Thymus (tissue), 14 donors: ENCODE measurements around the gene LAMA3. TPM values are rescaled to one million over a fixed set of nuclear protein-coding genes. Genes with fewer than 3 reads are reported as not detected.

ENCODE experiments used
- DNase-seq, 9 donors: peaks; one replicate each; pipeline ENCODE4 v3.0.0-alpha.2; 2013; ENCODE audit warnings: low spot score in 9 of 9, low read depth in 6 of 9, missing footprints in 1 of 9
- H3K27ac ChIP-seq, 2 donors: one replicate each; pipeline ENCODE4 v1.5.1; 2013; ENCODE audit warnings: control low read depth in 1 of 2, low read depth in 1 of 2, low read length in 1 of 2, mild to moderate bottlenecking in 1 of 2, moderate library complexity in 1 of 2
- H3K27me3 ChIP-seq, 2 donors: one replicate each; pipeline ENCODE4 v1.5.1; 2013; ENCODE audit warnings: low read length in 1 of 2; ENCODE audit not compliant: control insufficient read depth in 2 of 2, insufficient read depth in 1 of 2
- H3K36me3 ChIP-seq, 2 donors: one replicate each; pipeline ENCODE4 v1.5.1; 2013; ENCODE audit warnings: low read length in 1 of 2, mild to moderate bottlenecking in 1 of 2, moderate library complexity in 1 of 2; ENCODE audit not compliant: control insufficient read depth in 2 of 2, insufficient read depth in 2 of 2
- H3K4me1 ChIP-seq, 2 donors: one replicate each; pipeline ENCODE4 v1.5.1; 2013; ENCODE audit warnings: low read length in 2 of 2; ENCODE audit not compliant: control insufficient read depth in 2 of 2, insufficient read depth in 2 of 2
- H3K4me3 ChIP-seq, 2 donors: one replicate each; pipeline ENCODE4 v1.5.1; 2013; ENCODE audit warnings: low read length in 2 of 2, control low read depth in 1 of 2, mild to moderate bottlenecking in 1 of 2
- H3K9me3 ChIP-seq, 2 donors: one replicate each; pipeline ENCODE4 v1.5.1; 2013; ENCODE audit warnings: low read length in 1 of 2, mild to moderate bottlenecking in 1 of 2; ENCODE audit not compliant: control insufficient read depth in 2 of 2, insufficient read depth in 1 of 2
- whole genome bisulfite sequencing: extraction: QIAGEN DNeasy Blood & Tissue Kit; methylation state at CpG from one replicate; pipeline ENCODE4 v1.1.7; 2013; 5-methylcytosine and 5-hydroxymethylcytosine counted together
- long read RNA-seq, 10 donors: transcript quantifications; one replicate each; lab custom pipeline, GENCODE V29; 2026
- polyA plus RNA-seq: library from polyadenylated mRNA; stranded (reverse); fragments of 200-250 nt; gene quantifications from one replicate; pipeline ENCODE4 v1.2.3, GENCODE V29; 2013
- total RNA-seq: library from RNA; stranded (reverse); fragments of 120-200 nt; gene quantifications from one replicate; pipeline ENCODE4 v1.2.4, GENCODE V29; 2013
- donor health status: healthy.

Gene LAMA3, protein sequence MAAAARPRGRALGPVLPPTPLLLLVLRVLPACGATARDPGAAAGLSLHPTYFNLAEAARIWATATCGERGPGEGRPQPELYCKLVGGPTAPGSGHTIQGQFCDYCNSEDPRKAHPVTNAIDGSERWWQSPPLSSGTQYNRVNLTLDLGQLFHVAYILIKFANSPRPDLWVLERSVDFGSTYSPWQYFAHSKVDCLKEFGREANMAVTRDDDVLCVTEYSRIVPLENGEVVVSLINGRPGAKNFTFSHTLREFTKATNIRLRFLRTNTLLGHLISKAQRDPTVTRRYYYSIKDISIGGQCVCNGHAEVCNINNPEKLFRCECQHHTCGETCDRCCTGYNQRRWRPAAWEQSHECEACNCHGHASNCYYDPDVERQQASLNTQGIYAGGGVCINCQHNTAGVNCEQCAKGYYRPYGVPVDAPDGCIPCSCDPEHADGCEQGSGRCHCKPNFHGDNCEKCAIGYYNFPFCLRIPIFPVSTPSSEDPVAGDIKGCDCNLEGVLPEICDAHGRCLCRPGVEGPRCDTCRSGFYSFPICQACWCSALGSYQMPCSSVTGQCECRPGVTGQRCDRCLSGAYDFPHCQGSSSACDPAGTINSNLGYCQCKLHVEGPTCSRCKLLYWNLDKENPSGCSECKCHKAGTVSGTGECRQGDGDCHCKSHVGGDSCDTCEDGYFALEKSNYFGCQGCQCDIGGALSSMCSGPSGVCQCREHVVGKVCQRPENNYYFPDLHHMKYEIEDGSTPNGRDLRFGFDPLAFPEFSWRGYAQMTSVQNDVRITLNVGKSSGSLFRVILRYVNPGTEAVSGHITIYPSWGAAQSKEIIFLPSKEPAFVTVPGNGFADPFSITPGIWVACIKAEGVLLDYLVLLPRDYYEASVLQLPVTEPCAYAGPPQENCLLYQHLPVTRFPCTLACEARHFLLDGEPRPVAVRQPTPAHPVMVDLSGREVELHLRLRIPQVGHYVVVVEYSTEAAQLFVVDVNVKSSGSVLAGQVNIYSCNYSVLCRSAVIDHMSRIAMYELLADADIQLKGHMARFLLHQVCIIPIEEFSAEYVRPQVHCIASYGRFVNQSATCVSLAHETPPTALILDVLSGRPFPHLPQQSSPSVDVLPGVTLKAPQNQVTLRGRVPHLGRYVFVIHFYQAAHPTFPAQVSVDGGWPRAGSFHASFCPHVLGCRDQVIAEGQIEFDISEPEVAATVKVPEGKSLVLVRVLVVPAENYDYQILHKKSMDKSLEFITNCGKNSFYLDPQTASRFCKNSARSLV (N-terminal part only)
- total RNA-seq: 8.9 TPM
- 50.1 TPM for polyA plus RNA-seq
- long read RNA-seq, donor 1: 0 reads
- long read RNA-seq, donor 2: 0 reads
- long read RNA-seq, donor 3: 0 reads
- long read RNA-seq, donor 4: 0 reads
- long read RNA-seq, donor 5: 0 reads
- long read RNA-seq, donor 6: 0 reads
- long read RNA-seq, donor 7: 0 reads
- long read RNA-seq, donor 8: 0 reads
- long read RNA-seq, donor 9: 0 reads
- long read RNA-seq, donor 10: 0 reads

DNA sequence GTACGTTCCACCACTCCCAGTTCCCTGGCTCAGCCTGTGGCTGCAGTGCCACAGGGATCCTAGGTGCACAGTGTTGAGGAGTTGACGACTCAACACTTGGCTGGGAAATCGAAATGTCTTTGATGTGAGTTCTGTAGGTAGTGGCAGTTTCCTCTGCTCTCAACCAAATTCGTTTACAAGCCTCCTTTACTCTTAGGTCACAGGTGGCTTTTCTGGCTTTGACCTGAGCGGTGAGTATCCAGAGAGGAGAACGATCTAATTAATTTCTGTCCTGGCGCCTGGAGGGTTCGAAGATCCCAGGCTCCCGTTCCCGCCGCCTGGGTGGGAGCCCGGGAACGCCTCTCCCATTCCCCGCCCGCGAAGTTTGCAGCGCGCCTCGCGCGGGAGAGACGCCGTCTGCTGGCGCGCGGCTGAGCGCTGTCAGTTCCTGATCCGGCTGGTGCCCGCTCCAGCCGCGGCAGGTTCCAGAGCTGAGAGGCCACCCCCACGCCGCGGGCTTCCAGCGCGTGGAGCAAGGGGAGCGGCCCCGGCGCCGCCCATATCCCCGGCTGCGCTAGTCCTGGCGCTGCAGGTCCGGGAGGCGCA, at the start of gene LAMA3:
Gene LAMA3 (plus strand): TSS at position 423 of the 585 bp plus-strand sequence. CDS start 231 bp downstream, outside the sequence.
- no peaks in the 10 kb centered on the region for H3K9me3 ChIP-seq
- peak in 7 of 9 donors; percentile 18 to 67 (median 26) for DNase-seq
- H3K27me3 ChIP-seq: peaks cover 12 to 65% of the 10 kb centered on the region in 2 donors
- under 1% methylated on average over 45 of the region's 45 CpGs for WGBS
- peak within 1 kb of the TSS; percentile 34 to 55 for H3K4me3 ChIP-seq
- no peaks in the 10 kb centered on the region for H3K36me3 ChIP-seq
- peaks cover 8 to 13% of the 10 kb centered on the region in 2 donors for H3K4me1 ChIP-seq
- H3K27ac ChIP-seq: no peak within 1 kb of the TSS

DNA sequence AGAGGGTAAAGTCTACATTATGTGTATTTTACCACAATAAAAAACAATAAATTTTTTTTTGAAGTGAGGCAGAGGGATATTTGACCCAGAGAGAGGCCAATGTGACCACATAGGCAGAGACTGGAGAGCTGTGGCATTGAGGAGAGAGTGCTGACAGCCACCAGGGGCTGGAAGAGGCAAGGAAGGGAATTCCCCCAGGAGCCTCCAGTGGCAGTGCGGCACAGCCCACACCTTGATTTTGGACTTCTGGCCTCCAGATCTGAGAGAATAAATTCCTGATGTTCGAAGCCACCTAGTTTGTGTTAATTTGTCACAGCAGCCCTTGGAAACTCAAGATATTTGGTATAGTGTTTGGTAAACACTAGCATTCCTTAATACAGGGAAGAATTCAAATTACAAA, 49.2 kb upstream of the LAMA3 start:
- Histone ChIP-seq H3K9me3 (peaks cover 2 to 17% of the 10 kb centered on the region in 2 donors), H3K27me3 (no peaks in the 10 kb centered on the region), H3K4me1 (no peaks in the 10 kb centered on the region), H3K4me3 (no peak overlapping the region), H3K27ac (no peak overlapping the region), H3K36me3 (no peaks in the 10 kb centered on the region)
- no peak for DNase-seq
- WGBS: 98% methylated on average over 2 of the region's 2 CpGs

DNA sequence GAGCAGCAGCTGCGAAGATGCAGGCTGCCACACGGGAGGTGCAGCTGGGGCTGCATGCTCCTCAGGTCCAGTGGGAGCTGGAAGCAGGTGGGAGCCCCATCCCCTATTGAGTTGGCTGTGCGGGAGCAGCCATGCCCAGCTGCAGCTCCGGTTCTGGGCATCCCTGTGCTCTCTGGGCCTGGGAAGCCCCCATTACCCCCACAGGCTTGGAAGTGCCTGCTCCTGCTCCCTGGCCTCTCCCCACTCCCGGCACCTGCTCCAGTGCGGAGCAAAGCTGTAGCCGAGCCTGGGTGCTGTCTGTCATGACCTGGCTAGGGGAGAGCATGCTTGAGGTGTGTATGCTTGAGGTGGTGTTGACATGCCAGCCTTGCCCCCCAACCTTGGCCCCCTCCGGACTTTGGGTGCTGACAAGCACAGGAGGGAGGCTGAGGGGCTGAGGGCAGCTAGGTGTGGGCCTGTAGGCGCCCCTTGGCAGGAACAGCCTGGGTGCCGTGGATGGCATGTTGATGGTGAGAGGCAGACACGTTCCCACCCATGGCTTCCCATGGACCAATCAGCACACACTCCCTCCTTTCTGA, 48.0 kb upstream of the LAMA3 start:
- Histone ChIP-seq H3K36me3 (no peaks in the 10 kb centered on the region), H3K27ac (no peak overlapping the region), H3K9me3 (peaks cover 2 to 17% of the 10 kb centered on the region in 2 donors), H3K4me1 (no peaks in the 10 kb centered on the region), H3K27me3 (peaks cover 0 to 2% of the 10 kb centered on the region in 2 donors), H3K4me3 (no peak overlapping the region)
- DNase-seq: no peak
- WGBS: 86% methylated on average over 11 of the region's 11 CpGs

DNA sequence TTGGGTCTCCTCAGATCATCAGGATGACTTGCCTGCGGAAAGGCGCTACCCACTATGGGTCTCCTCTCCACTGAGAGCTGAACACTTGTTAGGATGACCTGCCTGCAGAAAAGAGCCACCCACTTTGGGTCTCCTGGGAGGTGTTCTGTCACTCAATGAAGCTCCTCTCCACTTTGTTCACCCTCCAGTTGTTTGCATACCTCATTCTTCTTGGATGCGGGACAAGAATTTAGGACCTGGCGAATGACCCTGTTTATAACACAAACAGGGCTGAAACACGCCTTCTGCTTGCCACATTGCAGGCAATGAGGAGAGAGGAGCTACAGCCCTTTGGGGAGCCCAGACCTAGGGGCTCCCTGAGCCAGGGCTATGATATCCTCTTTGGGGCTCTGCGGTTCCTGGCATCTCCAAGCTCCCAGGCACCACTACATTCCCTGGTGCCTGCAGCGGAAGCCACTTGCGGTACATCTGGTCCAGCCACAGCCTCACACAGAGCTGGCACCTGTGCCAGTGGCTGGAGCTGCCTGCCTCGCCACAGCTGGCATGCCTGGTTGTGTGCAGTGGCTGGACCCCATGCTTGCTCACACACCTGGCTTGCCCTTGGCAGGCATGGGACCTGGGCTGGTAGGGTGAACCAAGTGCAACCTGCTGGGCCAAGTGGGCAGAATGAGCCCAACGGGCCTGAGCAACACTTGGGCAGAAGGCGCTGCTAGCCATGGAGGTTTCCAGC, 47.2 kb upstream of the LAMA3 start:
- H3K4me1 ChIP-seq: no peaks in the 10 kb centered on the region
- no peak overlapping the region for H3K4me3 ChIP-seq
- H3K9me3 ChIP-seq: peaks cover 2 to 17% of the 10 kb centered on the region in 2 donors
- no peaks in the 10 kb centered on the region for H3K36me3 ChIP-seq
- 97% methylated on average over 11 of the region's 11 CpGs for WGBS
- no peak for DNase-seq
- H3K27me3 ChIP-seq: peaks cover 0 to 2% of the 10 kb centered on the region in 2 donors
- no peak overlapping the region for H3K27ac ChIP-seq

DNA sequence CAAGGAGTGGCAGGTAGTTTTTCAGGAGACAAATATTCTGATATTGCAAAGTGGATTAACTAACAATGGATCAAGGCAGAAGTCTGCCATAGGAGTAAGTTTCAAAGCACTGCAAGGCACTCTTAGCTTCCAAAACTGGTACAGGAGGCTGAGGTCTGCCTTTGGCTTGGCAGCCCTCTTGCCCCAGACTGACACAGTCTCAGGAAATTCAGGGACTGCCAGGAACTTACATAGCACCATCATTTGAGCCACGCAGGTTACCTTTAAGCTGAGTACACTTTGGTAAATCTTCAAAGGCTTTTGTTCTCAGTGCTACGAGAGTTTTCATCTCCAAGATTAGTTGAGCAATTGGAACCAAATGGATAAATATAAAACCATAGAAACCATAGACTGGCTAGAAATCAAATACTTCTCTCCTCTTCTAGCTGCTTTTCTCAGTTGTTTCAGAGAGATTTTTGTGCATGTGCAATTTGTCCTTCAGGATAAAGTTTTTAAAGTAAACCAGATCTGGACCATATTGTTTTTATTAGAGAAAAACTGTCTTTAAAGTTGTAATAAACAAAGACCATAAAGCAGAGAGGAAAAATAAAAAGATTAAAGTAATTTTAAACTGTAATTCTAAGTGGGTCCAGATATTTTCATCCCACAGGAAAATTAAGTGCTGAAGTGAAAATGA, 45.3 kb upstream of the LAMA3 start:
- WGBS: 84% methylated on average over 2 of the region's 2 CpGs
- no peak overlapping the region for H3K27ac ChIP-seq
- peaks cover 2 to 7% of the 10 kb centered on the region in 2 donors for H3K27me3 ChIP-seq
- H3K4me1 ChIP-seq: no peaks in the 10 kb centered on the region
- no peaks in the 10 kb centered on the region for H3K36me3 ChIP-seq
- peaks cover 2 to 17% of the 10 kb centered on the region in 2 donors for H3K9me3 ChIP-seq
- H3K4me3 ChIP-seq: no peak overlapping the region
- DNase-seq: no peak

DNA sequence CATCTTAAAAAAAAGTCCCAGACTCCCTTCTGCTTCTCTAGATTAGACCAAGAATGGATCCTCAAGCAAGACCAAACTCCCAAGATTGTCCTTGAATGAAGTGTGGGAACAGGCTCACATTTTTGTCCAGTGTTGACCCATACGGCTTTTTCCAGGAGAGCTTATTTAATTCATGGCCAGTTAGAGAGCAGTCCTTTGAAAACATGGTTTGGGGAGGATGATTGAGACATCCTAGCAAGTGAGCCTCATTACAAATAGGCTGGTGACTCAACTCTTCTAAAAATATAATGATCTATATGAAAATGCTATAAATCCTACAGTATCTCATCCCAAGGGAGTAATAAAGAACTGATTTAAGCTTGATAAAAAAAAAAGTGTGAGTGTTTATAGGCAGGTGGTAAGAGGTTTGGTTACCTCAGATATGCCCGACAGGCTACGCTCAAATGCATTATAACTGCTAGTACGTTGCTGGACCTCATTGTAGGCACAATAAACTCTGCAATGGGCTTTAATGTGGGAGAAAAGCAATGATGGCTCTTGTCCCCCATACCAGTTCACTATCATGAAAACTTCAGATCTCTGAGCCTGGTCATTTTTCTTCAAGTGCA, 43.6 kb upstream of the LAMA3 start:
- H3K9me3 ChIP-seq: peaks cover 2 to 17% of the 10 kb centered on the region in 2 donors

DNA sequence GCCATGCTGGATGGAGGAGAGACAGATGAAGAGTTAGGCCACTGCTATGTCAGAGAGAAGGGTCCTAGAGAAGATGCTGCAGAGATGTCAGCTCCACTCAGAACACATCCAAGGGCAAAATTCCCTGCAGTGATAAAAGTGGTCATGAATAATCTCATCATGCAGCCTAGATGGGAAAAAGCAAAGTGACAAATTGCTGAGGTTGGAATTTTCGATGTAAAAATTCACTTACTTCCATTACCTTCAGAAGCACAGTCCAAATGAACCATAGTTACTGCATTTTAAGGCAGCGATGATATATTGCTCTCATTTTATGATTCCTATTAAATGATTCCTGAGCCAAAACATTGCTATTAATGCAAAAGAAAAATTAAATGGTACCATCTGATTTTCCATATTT, 43.0 kb upstream of the LAMA3 start:
- WGBS: 96% methylated on average over 2 of the region's 2 CpGs

More for the DNA sequence above, 43.6 kb upstream of the LAMA3 start:
- peaks cover 2 to 8% of the 10 kb centered on the region in 2 donors for H3K27me3 ChIP-seq
- no peaks in the 10 kb centered on the region for H3K4me1 ChIP-seq
- no peaks in the 10 kb centered on the region for H3K36me3 ChIP-seq
- H3K4me3 ChIP-seq: no peak overlapping the region
- no peak overlapping the region for H3K27ac ChIP-seq
- 82% methylated on average over 4 of the region's 4 CpGs for WGBS
- no peak for DNase-seq

More for the DNA sequence above, 43.0 kb upstream of the LAMA3 start:
- no peaks in the 10 kb centered on the region for H3K36me3 ChIP-seq
- peaks cover 2 to 8% of the 10 kb centered on the region in 2 donors for H3K27me3 ChIP-seq
- H3K9me3 ChIP-seq: peaks cover 2 to 13% of the 10 kb centered on the region in 2 donors
- no peaks in the 10 kb centered on the region for H3K4me1 ChIP-seq
- H3K27ac ChIP-seq: no peak overlapping the region
- no peak overlapping the region for H3K4me3 ChIP-seq
- no peak for DNase-seq
